HG03064 (cell line): ENCODE data around the gene MSI2.
"Not testable (repeated sequence)": the region's sequence is repeated elsewhere in the genome, so short reads cannot be mapped to it uniquely, and the experiment has no call there.

Experiments
- ATAC-seq: cut with Tn5 transposase; IDR thresholded peaks from one replicate; pipeline ENCODE4 v1.9.1; 2021; ENCODE audit warnings: low read depth; ENCODE audit not compliant: unreplicated experiment

The MSI2 gene

GRCh38 chr17:57620576-57620975, 364.3 kb downstream of the MSI2 start:
- ATAC-seq: no peak

- not testable (repeated sequence) for ATAC-seq
Observed at GRCh38 chr17:57621791-57622190, 365.5 kb downstream of the MSI2 start.

GRCh38 chr17:57622306-57622682, 366.0 kb downstream of the MSI2 start:
- ATAC-seq: no peak

- peak; percentile 58 for ATAC-seq
Observed at GRCh38 chr17:57622683-57623433, 366.5 kb downstream of the MSI2 start.

GRCh38 chr17:57623620-57624019, 367.3 kb downstream of the MSI2 start:
- ATAC-seq: no peak

GRCh38 chr17:57624386-57624785, 368.1 kb downstream of the MSI2 start:
- no peak for ATAC-seq

GRCh38 chr17:57625511-57625910, 369.2 kb downstream of the MSI2 start:
- no peak for ATAC-seq

GRCh38 chr17:57625957-57626356, 369.6 kb downstream of the MSI2 start:
- ATAC-seq: no peak

- ATAC-seq: no peak
Observed at GRCh38 chr17:57626520-57627210, 370.3 kb downstream of the MSI2 start.

- no peak for ATAC-seq
Observed at GRCh38 chr17:57627591-57627990, 371.3 kb downstream of the MSI2 start.

GRCh38 chr17:57628421-57628820, 372.1 kb downstream of the MSI2 start:
- no peak for ATAC-seq

- peak; percentile 63 for ATAC-seq
Observed at GRCh38 chr17:57629470-57629869, 373.1 kb downstream of the MSI2 start.

GRCh38 chr17:57629886-57630285, 373.6 kb downstream of the MSI2 start:
- no peak for ATAC-seq

- no peak for ATAC-seq
Observed at GRCh38 chr17:57630736-57631135, 374.4 kb downstream of the MSI2 start.

GRCh38 chr17:57631871-57632270, 375.5 kb downstream of the MSI2 start:
- no peak for ATAC-seq

GRCh38 chr17:57632294-57632693, 376.0 kb downstream of the MSI2 start:
- ATAC-seq: no peak

GRCh38 chr17:57633236-57633635, 376.9 kb downstream of the MSI2 start:
- ATAC-seq: no peak

- no peak for ATAC-seq
Observed at GRCh38 chr17:57634713-57635465, 378.6 kb downstream of the MSI2 start.

- ATAC-seq: no peak
Observed at GRCh38 chr17:57636274-57636673, 380.0 kb downstream of the MSI2 start.

GRCh38 chr17:57636985-57637665, 380.8 kb downstream of the MSI2 start:
- no peak for ATAC-seq

GRCh38 chr17:57637666-57638010, 381.3 kb downstream of the MSI2 start:
- ATAC-seq: no peak
